Skin epidermis (tissue), 12 donors: ENCODE results near the gene LTA4H.

Source experiments
- H3K27ac ChIP-seq, 21 experiments: fragments of 200-600 bp; sonication (generic) in 11 of 21; one replicate each; pipeline ENCODE4 v1.5.0; 2020; ENCODE audit warnings: mild to moderate bottlenecking in 3 of 21, inconsistent platforms in 2 of 21, moderate library complexity in 2 of 21
- H3K4me3 ChIP-seq, 7 experiments: fragments of 200-600 bp; sonication (generic) in 2 of 7; one replicate each; pipeline ENCODE4 v1.5.0; 2020; ENCODE audit warnings: inconsistent platforms in 2 of 7, mild to moderate bottlenecking in 2 of 7, moderate library complexity in 1 of 7

The LTA4H gene

GRCh38 chr12:96061323-96061722, 25.9 kb upstream of the LTA4H start:
- H3K27ac ChIP-seq: no peak overlapping the region
- H3K4me3 ChIP-seq: no peak overlapping the region

GRCh38 chr12:96060041-96060440, 24.7 kb upstream of the LTA4H start:
- Histone ChIP-seq H3K4me3 (no peak overlapping the region), H3K27ac (no peak overlapping the region)

- no peak overlapping the region for H3K27ac ChIP-seq
- H3K4me3 ChIP-seq: no peak overlapping the region
Observed at GRCh38 chr12:96057986-96058553, 22.7 kb upstream of the LTA4H start.

GRCh38 chr12:96056646-96057455, 21.5 kb upstream of the LTA4H start:
- no peak overlapping the region for H3K4me3 ChIP-seq
- H3K27ac ChIP-seq: no peak overlapping the region

GRCh38 chr12:96054244-96054610, 18.8 kb upstream of the LTA4H start:
- H3K27ac ChIP-seq: peak overlapping the region in 10 of 21 experiments; percentile 3 to 67 (median 36)
- no peak overlapping the region for H3K4me3 ChIP-seq

GRCh38 chr12:96053476-96054243, 18.3 kb upstream of the LTA4H start:
- H3K4me3 ChIP-seq: no peak overlapping the region
- H3K27ac ChIP-seq: peak overlapping the region in 12 of 21 experiments; percentile 3 to 67 (median 24)

GRCh38 chr12:96051756-96052485, 16.5 kb upstream of the LTA4H start:
- no peak overlapping the region for H3K27ac ChIP-seq
- H3K4me3 ChIP-seq: no peak overlapping the region

- Histone ChIP-seq H3K4me3 (no peak overlapping the region), H3K27ac (no peak overlapping the region)
Observed at GRCh38 chr12:96050139-96050538, 14.8 kb upstream of the LTA4H start.

- H3K27ac ChIP-seq: peak overlapping the region in 1 of 21 experiments; percentile 41
Observed at GRCh38 chr12:96049101-96049500, 13.7 kb upstream of the LTA4H start.

GRCh38 chr12:96048393-96048969, 13.1 kb upstream of the LTA4H start:
- Histone ChIP-seq H3K4me3 (no peak overlapping the region), H3K27ac (peak overlapping the region in 9 of 21 experiments; percentile 4 to 73 (median 46))

More at GRCh38 chr12:96049101-96049500, 13.7 kb upstream of the LTA4H start:
- no peak overlapping the region for H3K4me3 ChIP-seq

- Histone ChIP-seq H3K4me3 (no peak overlapping the region), H3K27ac (peak overlapping the region in 14 of 21 experiments; percentile 4 to 73 (median 44))
Observed at GRCh38 chr12:96047229-96048211, 12.1 kb upstream of the LTA4H start.

- Histone ChIP-seq H3K4me3 (no peak overlapping the region), H3K27ac (peak overlapping the region in 10 of 21 experiments; percentile 5 to 73 (median 42))
Observed at GRCh38 chr12:96046543-96047228, 11.3 kb upstream of the LTA4H start.

GRCh38 chr12:96045566-96045965, 10.2 kb upstream of the LTA4H start:
- Histone ChIP-seq H3K27ac (peak overlapping the region in 3 of 21 experiments; percentile 35 to 54 (median 39)), H3K4me3 (no peak overlapping the region)

- no peak overlapping the region for H3K4me3 ChIP-seq
- peak overlapping the region in 8 of 21 experiments; percentile 4 to 73 (median 34) for H3K27ac ChIP-seq
Observed at GRCh38 chr12:96044943-96045290, 9.5 kb upstream of the LTA4H start.

- peak overlapping the region in 8 of 21 experiments; percentile 4 to 73 (median 34) for H3K27ac ChIP-seq
- no peak overlapping the region for H3K4me3 ChIP-seq
Observed at GRCh38 chr12:96044017-96044942, 8.9 kb upstream of the LTA4H start.

GRCh38 chr12:96041181-96041580, 5.8 kb upstream of the LTA4H start:
- H3K27ac ChIP-seq: no peak overlapping the region
- H3K4me3 ChIP-seq: no peak overlapping the region
